Smooth muscle cell (in vitro differentiated cells): ENCODE measurements around the gene LAMA2. TPM values are rescaled to one million over a fixed set of nuclear protein-coding genes. Genes with fewer than 3 reads are reported as not detected.

Experiments used
- DNase-seq: peaks from one replicate; lab custom pipeline; 2025; ENCODE audit not compliant: unreplicated experiment; lab: John Stamatoyannopoulos, UW
- H2AFZ ChIP-seq: fragments of 200-600 bp; sonication (generic); 2 replicates; pipeline ENCODE4 v1.6.0; 2016; ENCODE audit warnings: antibody characterized with exemption, low read depth, mild to moderate bottlenecking
- H3F3A ChIP-seq: fragments of 200-600 bp; sonication (generic); 2 replicates; pipeline ENCODE4 v1.6.0; 2017; ENCODE audit warnings: antibody characterized with exemption, low read depth
- H3K27ac ChIP-seq: fragments of 200-600 bp; sonication (generic); 2 replicates; pipeline ENCODE4 v1.5.1; 2016; ENCODE audit warnings: low read depth, mild to moderate bottlenecking
- H3K27me3 ChIP-seq: fragments of 200-600 bp; sonication (generic); 2 replicates; pipeline ENCODE4 v1.6.1; 2016; ENCODE audit warnings: low read depth, mild to moderate bottlenecking
- H3K36me3 ChIP-seq: fragments of 200-600 bp; sonication (generic); 2 replicates; pipeline ENCODE4 v1.5.1; 2016; ENCODE audit warnings: low read depth
- H3K4me1 ChIP-seq: fragments of 200-600 bp; sonication (generic); 2 replicates; pipeline ENCODE4 v1.5.1; 2016; ENCODE audit warnings: low read depth
- H3K4me2 ChIP-seq: fragments of 200-600 bp; sonication (generic); 2 replicates; pipeline ENCODE4 v1.6.0; 2016; ENCODE audit warnings: mild to moderate bottlenecking
- H3K4me3 ChIP-seq: fragments of 200-600 bp; sonication (generic); 2 replicates; pipeline ENCODE4 v1.5.1; 2016; ENCODE audit warnings: mild to moderate bottlenecking
- H3K79me2 ChIP-seq: fragments of 200-600 bp; sonication (generic); 2 replicates; pipeline ENCODE4 v1.6.0; 2016; ENCODE audit warnings: low read depth, mild to moderate bottlenecking
- H3K9ac ChIP-seq: fragments of 200-600 bp; sonication (generic); 2 replicates; pipeline ENCODE4 v1.6.0; 2016; ENCODE audit warnings: low read depth
- H3K9me3 ChIP-seq: fragments of 200-600 bp; sonication (generic); replicated peaks from 2 replicates; pipeline ENCODE4 v1.5.1; 2016; ENCODE audit warnings: low read depth
- H4K20me1 ChIP-seq: fragments of 200-600 bp; sonication (generic); 2 replicates; pipeline ENCODE4 v1.6.0; 2016; ENCODE audit warnings: low read depth
- CTCF ChIP-seq: fragments of 200-600 bp; sonication (generic); IDR thresholded peaks from 2 replicates; pipeline ENCODE4 v1.5.1; 2017; ENCODE audit warnings: borderline replicate concordance, mild to moderate bottlenecking, antibody characterized with exemption; ENCODE audit not compliant: insufficient read depth, poor library complexity, severe bottlenecking
- WGBS: methylation state at CpG from one replicate; pipeline ENCODE4 v1.1.7; 2016; ENCODE audit warnings: low lambda C conversion rate; 5-methylcytosine and 5-hydroxymethylcytosine counted together
- polyA plus RNA-seq: library from polyadenylated mRNA; unstranded; fragments of >200 nt; fragmentation: Nextera tagmentation; extraction: Ambion mirVana; gene quantifications from 2 replicates; pipeline ENCODE4 v1.2.1, GENCODE V29; 2016
- total RNA-seq: library from RNA; depleted of rRNA; stranded (reverse); fragments of >200 nt; gene quantifications from 2 replicates; pipeline ENCODE4 v1.2.3, GENCODE V29; 2014

The LAMA2 gene
- total and polyA plus RNA-seq, 2 experiments from 2014 or later: 21.7 to 92.9 TPM

- Histone ChIP-seq H3K4me1 (no peaks in the 10 kb centered on the region), H3K79me2 (no peaks in the 10 kb centered on the region), H3F3A (no peaks in the 10 kb centered on the region), H3K27me3 (no peaks in the 10 kb centered on the region), H3K4me2 (no peak overlapping the region), H3K9ac (no peak overlapping the region), H4K20me1 (no peaks in the 10 kb centered on the region), H3K9me3 (no peaks in the 10 kb centered on the region), H3K36me3 (peaks cover 4% of the 10 kb centered on the region), H2AFZ (no peak overlapping the region), H3K4me3 (no peak overlapping the region), H3K27ac (no peak overlapping the region)
- WGBS: 59% methylated on average over 6 of the region's 6 CpGs
- no peak for DNase-seq
- TF ChIP-seq CTCF: no peak
Measured at GRCh38 chr6:129252377-129253071, 369.6 kb downstream of the LAMA2 start.

GRCh38 chr6:129253242-129253641, 370.3 kb downstream of the LAMA2 start:
- DNase-seq: no peak
- whole genome bisulfite sequencing: 88% methylated on average over 1 of the region's 1 CpG
- H3K9ac ChIP-seq: no peak overlapping the region
- H2AFZ ChIP-seq: no peak overlapping the region
- H3F3A ChIP-seq: no peaks in the 10 kb centered on the region
- H3K27ac ChIP-seq: no peak overlapping the region
- no peaks in the 10 kb centered on the region for H3K4me1 ChIP-seq
- peaks cover 4% of the 10 kb centered on the region for H3K36me3 ChIP-seq
- no peak for TF ChIP-seq CTCF
- H3K9me3 ChIP-seq: no peaks in the 10 kb centered on the region
- H4K20me1 ChIP-seq: no peaks in the 10 kb centered on the region
- H3K4me3 ChIP-seq: no peak overlapping the region
- H3K4me2 ChIP-seq: no peak overlapping the region
- no peaks in the 10 kb centered on the region for H3K79me2 ChIP-seq
- no peaks in the 10 kb centered on the region for H3K27me3 ChIP-seq

- 89% methylated on average over 6 of the region's 6 CpGs for WGBS
- H3K27me3 ChIP-seq: no peaks in the 10 kb centered on the region
- DNase-seq: no peak
- H3K27ac ChIP-seq: no peak overlapping the region
- no peaks in the 10 kb centered on the region for H3K4me1 ChIP-seq
- H2AFZ ChIP-seq: no peak overlapping the region
- no peaks in the 10 kb centered on the region for H4K20me1 ChIP-seq
- no peaks in the 10 kb centered on the region for H3K9me3 ChIP-seq
- no peaks in the 10 kb centered on the region for H3K79me2 ChIP-seq
- no peaks in the 10 kb centered on the region for H3F3A ChIP-seq
- no peak overlapping the region for H3K9ac ChIP-seq
- no peak for TF ChIP-seq CTCF
- H3K4me3 ChIP-seq: no peak overlapping the region
- H3K36me3 ChIP-seq: peaks cover 4% of the 10 kb centered on the region
- H3K4me2 ChIP-seq: no peak overlapping the region
Measured at GRCh38 chr6:129253727-129254126, 370.8 kb downstream of the LAMA2 start.

GRCh38 chr6:129257196-129257595, 374.3 kb downstream of the LAMA2 start:
- peaks cover 4% of the 10 kb centered on the region for H3K36me3 ChIP-seq
- H3K27ac ChIP-seq: no peak overlapping the region
- H3K79me2 ChIP-seq: no peaks in the 10 kb centered on the region
- H3K4me2 ChIP-seq: no peak overlapping the region
- H3K9me3 ChIP-seq: no peaks in the 10 kb centered on the region
- H2AFZ ChIP-seq: no peak overlapping the region
- no peak overlapping the region for H3K9ac ChIP-seq
- H4K20me1 ChIP-seq: no peaks in the 10 kb centered on the region
- no peaks in the 10 kb centered on the region for H3K4me1 ChIP-seq
- no peaks in the 10 kb centered on the region for H3K27me3 ChIP-seq
- TF ChIP-seq CTCF: no peak
- H3K4me3 ChIP-seq: no peak overlapping the region
- no peaks in the 10 kb centered on the region for H3F3A ChIP-seq
- no peak for DNase-seq
